ENCODE measurements around the gene ETNK2. TPM values are rescaled to one million over a fixed set of nuclear protein-coding genes. Genes with fewer than 3 reads are reported as not detected.

Gene ETNK2
- polyA plus RNA-seq, 3 donors = not detected

GRCh38 chr1:204085876-204086275 is 66.0 kb downstream of the ETNK2 start:
- H3K4me3 ChIP-seq (replicated peaks in 1 of 3; ENCODE audit: low read depth in 2 of 3, low read length in 3 of 3) = no peak overlapping the region
- no peak overlapping the region for H3K27ac ChIP-seq (ENCODE audit: low read depth in 1 of 2, low read length in 2 of 2)
- no peaks in the 10 kb centered on the region for H3K27me3 ChIP-seq (ENCODE audit: control insufficient read depth in 2 of 2, insufficient read depth in 2 of 2, low read length in 2 of 2)
- H4K20me1 ChIP-seq (ENCODE audit: insufficient read depth, low read length) = no peaks in the 10 kb centered on the region
- no peak overlapping the region for H2AFZ ChIP-seq (ENCODE audit: insufficient read depth, low read depth, low read length, poor library complexity, severe bottlenecking)
- Mint-ChIP-seq H3K27me3 (ENCODE audit: low read depth in 3 of 3) (peaks cover 4 to 14% (median 10%) of the 10 kb centered on the region in 3 donors), H3K4me1 (no peaks in the 10 kb centered on the region), H3K36me3 (no peaks in the 10 kb centered on the region), H3K4me3 (no peak overlapping the region), H3K27ac (no peak overlapping the region), H3K9me3 (no peaks in the 10 kb centered on the region)
- TF ChIP-seq CTCF (IDR thresholded peaks at IDR 0.05) = no peak
- intact Hi-C loops (cut with micrococcal nuclease) = no loop called here
- H3K9ac ChIP-seq (ENCODE audit: insufficient read depth, low read length, poor library complexity, severe bottlenecking) = no peak overlapping the region
- no peaks in the 10 kb centered on the region for H3K4me1 ChIP-seq (ENCODE audit: control insufficient read depth in 1 of 2, insufficient read depth in 2 of 2, low read length in 2 of 2)
- 100% methylated on average over 4 of the region's 7 CpGs for WGBS (ENCODE audit: insufficient coverage)
- no peak overlapping the region for H3K4me2 ChIP-seq (replicated peaks; ENCODE audit: extremely low read depth, low read length, poor library complexity, severe bottlenecking)
- DNase-seq = no peak
- H3K79me2 ChIP-seq (ENCODE audit: insufficient read depth, low read length) = no peaks in the 10 kb centered on the region
- H3K36me3 ChIP-seq (replicated peaks in 1 of 2; ENCODE audit: control insufficient read depth in 1 of 2, insufficient read depth in 2 of 2, low read length in 2 of 2) = no peaks in the 10 kb centered on the region
- H3K9me3 ChIP-seq (replicated peaks in 1 of 2; ENCODE audit: control insufficient read depth in 1 of 2, insufficient read depth in 1 of 2, low read length in 2 of 2) = no peaks in the 10 kb centered on the region

- Histone ChIP-seq H3K4me2 (replicated peaks; ENCODE audit: extremely low read depth, low read length, poor library complexity, severe bottlenecking) (no peak overlapping the region), H3K79me2 (ENCODE audit: insufficient read depth, low read length) (no peaks in the 10 kb centered on the region), H3K27me3 (ENCODE audit: control insufficient read depth in 2 of 2, insufficient read depth in 2 of 2, low read length in 2 of 2) (no peaks in the 10 kb centered on the region), H3K4me3 (replicated peaks in 1 of 3; ENCODE audit: low read depth in 2 of 3, low read length in 3 of 3) (no peak overlapping the region), H3K27ac (ENCODE audit: low read depth in 1 of 2, low read length in 2 of 2) (no peak overlapping the region), H4K20me1 (ENCODE audit: insufficient read depth, low read length) (no peaks in the 10 kb centered on the region), H3K4me1 (ENCODE audit: control insufficient read depth in 1 of 2, insufficient read depth in 2 of 2, low read length in 2 of 2) (no peaks in the 10 kb centered on the region), H3K9me3 (replicated peaks in 1 of 2; ENCODE audit: control insufficient read depth in 1 of 2, insufficient read depth in 1 of 2, low read length in 2 of 2) (no peaks in the 10 kb centered on the region), H3K9ac (ENCODE audit: insufficient read depth, low read length, poor library complexity, severe bottlenecking) (no peak overlapping the region), H3K36me3 (replicated peaks in 1 of 2; ENCODE audit: control insufficient read depth in 1 of 2, insufficient read depth in 2 of 2, low read length in 2 of 2) (no peaks in the 10 kb centered on the region), H2AFZ (ENCODE audit: insufficient read depth, low read depth, low read length, poor library complexity, severe bottlenecking) (no peak overlapping the region)
- WGBS (ENCODE audit: insufficient coverage) = 96% methylated on average over 3 of the region's 4 CpGs
- DNase-seq = no peak
- peaks cover 4 to 16% (median 8%) of the 10 kb centered on the region in 3 donors for H3K27me3 Mint-ChIP-seq (ENCODE audit: low read depth in 3 of 3)
- no peaks in the 10 kb centered on the region for H3K9me3 Mint-ChIP-seq
- no peak for TF ChIP-seq CTCF (IDR thresholded peaks at IDR 0.05)
- peak overlapping the region in 1 of 2 donors; percentile 37 for H3K4me3 Mint-ChIP-seq
- intact Hi-C loops (cut with micrococcal nuclease) = no loop called here
- no peaks in the 10 kb centered on the region for H3K4me1 Mint-ChIP-seq
- no peaks in the 10 kb centered on the region for H3K36me3 Mint-ChIP-seq
- no peak overlapping the region for H3K27ac Mint-ChIP-seq
Observed at GRCh38 chr1:204084247-204084772, 67.5 kb downstream of the ETNK2 start.
